T-helper 2 cell treated with Interferon-gamma antibody and Interleukin-4, amounts not matched to agents 5 μg/mL and 100 μg/mL, for 36 hours (primary cell): ENCODE results near the gene WRAP53.

Experiments used
- DNase-seq: peaks from one replicate; pipeline ENCODE4 v3.0.0; 2021; ENCODE audit warnings: low spot score
- H3K27ac Mint-ChIP-seq: one replicate; pipeline ENCODE4 v1.8.0; 2021; ENCODE audit warnings: mild to moderate bottlenecking, mixed read lengths
- H3K27me3 Mint-ChIP-seq: one replicate; pipeline ENCODE4 v1.8.0; 2021; ENCODE audit warnings: low read depth, mixed read lengths
- H3K36me3 Mint-ChIP-seq: one replicate; pipeline ENCODE4 v1.8.0; 2021; ENCODE audit warnings: low read depth, mixed read lengths
- H3K4me1 Mint-ChIP-seq: one replicate; pipeline ENCODE4 v1.8.0; 2021; ENCODE audit warnings: low read depth, mixed read lengths
- H3K4me3 Mint-ChIP-seq: one replicate; pipeline ENCODE4 v1.8.0; 2022; ENCODE audit warnings: mild to moderate bottlenecking, moderate library complexity, mixed read lengths
- H3K9me3 Mint-ChIP-seq: one replicate; pipeline ENCODE4 v1.8.0; 2021; ENCODE audit warnings: mixed read lengths

The WRAP53 gene

GRCh38 chr17:7729816-7730215 lies 41.5 kb downstream of the WRAP53 start:
- Mint-ChIP-seq H3K27ac (no peak overlapping the region), H3K4me1 (no peaks in the 10 kb centered on the region), H3K9me3 (no peaks in the 10 kb centered on the region), H3K27me3 (peaks cover 18% of the 10 kb centered on the region), H3K36me3 (no peaks in the 10 kb centered on the region), H3K4me3 (no peak overlapping the region)
- DNase-seq, result no peak

GRCh38 chr17:7732981-7733539 lies 44.8 kb downstream of the WRAP53 start:
- no peak for DNase-seq
- Mint-ChIP-seq H3K9me3 (no peaks in the 10 kb centered on the region), H3K4me3 (no peak overlapping the region), H3K36me3 (no peaks in the 10 kb centered on the region), H3K27ac (no peak overlapping the region), H3K4me1 (no peaks in the 10 kb centered on the region), H3K27me3 (peaks cover 20% of the 10 kb centered on the region)

GRCh38 chr17:7737601-7738000 lies 49.3 kb downstream of the WRAP53 start:
- H3K36me3 Mint-ChIP-seq, result no peaks in the 10 kb centered on the region
- no peak overlapping the region for H3K4me3 Mint-ChIP-seq
- no peak overlapping the region for H3K27ac Mint-ChIP-seq
- no peaks in the 10 kb centered on the region for H3K4me1 Mint-ChIP-seq
- peaks cover 23% of the 10 kb centered on the region for H3K27me3 Mint-ChIP-seq
- no peaks in the 10 kb centered on the region for H3K9me3 Mint-ChIP-seq
- no peak for DNase-seq

GRCh38 chr17:7739746-7740145 lies 51.5 kb downstream of the WRAP53 start:
- Mint-ChIP-seq H3K4me1 (no peaks in the 10 kb centered on the region), H3K4me3 (no peak overlapping the region), H3K27me3 (peaks cover 21% of the 10 kb centered on the region), H3K27ac (no peak overlapping the region), H3K36me3 (no peaks in the 10 kb centered on the region), H3K9me3 (no peaks in the 10 kb centered on the region)
- no peak for DNase-seq

GRCh38 chr17:7740481-7741001 lies 52.3 kb downstream of the WRAP53 start:
- no peaks in the 10 kb centered on the region for H3K9me3 Mint-ChIP-seq
- no peak for DNase-seq
- no peak overlapping the region for H3K4me3 Mint-ChIP-seq

GRCh38 chr17:7742729-7743128 lies 54.5 kb downstream of the WRAP53 start:
- DNase-seq, result no peak
- H3K27ac Mint-ChIP-seq, result no peak overlapping the region
- H3K4me3 Mint-ChIP-seq, result no peak overlapping the region
- peaks cover 27% of the 10 kb centered on the region for H3K27me3 Mint-ChIP-seq
- H3K4me1 Mint-ChIP-seq, result no peaks in the 10 kb centered on the region
- no peaks in the 10 kb centered on the region for H3K36me3 Mint-ChIP-seq
- no peaks in the 10 kb centered on the region for H3K9me3 Mint-ChIP-seq

More at GRCh38 chr17:7740481-7741001, 52.3 kb downstream of the WRAP53 start:
- peaks cover 21% of the 10 kb centered on the region for H3K27me3 Mint-ChIP-seq
- no peaks in the 10 kb centered on the region for H3K4me1 Mint-ChIP-seq
- no peak overlapping the region for H3K27ac Mint-ChIP-seq
- H3K36me3 Mint-ChIP-seq, result no peaks in the 10 kb centered on the region

GRCh38 chr17:7744416-7744815 lies 56.1 kb downstream of the WRAP53 start:
- Mint-ChIP-seq H3K27ac (no peak overlapping the region), H3K4me3 (no peak overlapping the region), H3K9me3 (no peaks in the 10 kb centered on the region), H3K36me3 (no peaks in the 10 kb centered on the region), H3K27me3 (peaks cover 24% of the 10 kb centered on the region), H3K4me1 (no peaks in the 10 kb centered on the region)
- DNase-seq, result no peak

- H3K27me3 Mint-ChIP-seq, result peaks cover 18% of the 10 kb centered on the region
- no peak overlapping the region for H3K4me3 Mint-ChIP-seq
- no peaks in the 10 kb centered on the region for H3K4me1 Mint-ChIP-seq
- no peak for DNase-seq
- no peak overlapping the region for H3K27ac Mint-ChIP-seq
- no peaks in the 10 kb centered on the region for H3K36me3 Mint-ChIP-seq
- H3K9me3 Mint-ChIP-seq, result no peaks in the 10 kb centered on the region
Measured at GRCh38 chr17:7745748-7746470, 57.6 kb downstream of the WRAP53 start.

- H3K27ac Mint-ChIP-seq, result no peak overlapping the region
- DNase-seq, result no peak
- no peaks in the 10 kb centered on the region for H3K36me3 Mint-ChIP-seq
- H3K9me3 Mint-ChIP-seq, result no peaks in the 10 kb centered on the region
- peaks cover 18% of the 10 kb centered on the region for H3K27me3 Mint-ChIP-seq
- H3K4me1 Mint-ChIP-seq, result no peaks in the 10 kb centered on the region
- no peak overlapping the region for H3K4me3 Mint-ChIP-seq
Measured at GRCh38 chr17:7747635-7748071, 59.4 kb downstream of the WRAP53 start.

GRCh38 chr17:7748076-7748775 lies 59.9 kb downstream of the WRAP53 start:
- Mint-ChIP-seq H3K4me3 (no peak overlapping the region), H3K27ac (no peak overlapping the region), H3K27me3 (peaks cover 20% of the 10 kb centered on the region), H3K9me3 (no peaks in the 10 kb centered on the region), H3K4me1 (no peaks in the 10 kb centered on the region), H3K36me3 (no peaks in the 10 kb centered on the region)
- no peak for DNase-seq

GRCh38 chr17:7750321-7750821 lies 62.1 kb downstream of the WRAP53 start:
- Mint-ChIP-seq H3K4me3 (no peak overlapping the region), H3K4me1 (no peaks in the 10 kb centered on the region), H3K36me3 (no peaks in the 10 kb centered on the region), H3K9me3 (no peaks in the 10 kb centered on the region), H3K27me3 (peaks cover 20% of the 10 kb centered on the region), H3K27ac (no peak overlapping the region)
- DNase-seq, result no peak
